Stimulated activated CD4-positive, alpha-beta T cell treated with anti-CD3 and anti-CD28 coated beads, Interleukin-4, amount 100 ng/mL, for 4 hours (primary cell): ENCODE results near the gene MITF.

Experiments
- DNase-seq, 2 experiments: peaks; one replicate each; pipeline ENCODE4 v3.0.0-alpha.2; 2020

The MITF gene

GRCh38 chr3:69729147-69729919 lies 9.9 kb upstream of the MITF start:
- DNase-seq = no peak

GRCh38 chr3:69731080-69731479 lies 8.2 kb upstream of the MITF start:
- DNase-seq = no peak

- no peak for DNase-seq
Measured at GRCh38 chr3:69735893-69736292, 3.4 kb upstream of the MITF start.

- DNase-seq = no peak
Measured at GRCh38 chr3:69737392-69737791, 1.9 kb upstream of the MITF start.

- DNase-seq = no peak
Measured at GRCh38 chr3:69738315-69738714, 949 bp upstream of the MITF start.

GRCh38 chr3:69738859-69739203 lies 433 bp upstream of the MITF start:
- no peak for DNase-seq

- no peak for DNase-seq
Measured at GRCh38 chr3:69740103-69741021, 1.1 kb downstream of the MITF start.

GRCh38 chr3:69741032-69741767 lies 1.9 kb downstream of the MITF start:
- DNase-seq = no peak

- DNase-seq = no peak
Measured at GRCh38 chr3:69742391-69742790, 3.1 kb downstream of the MITF start.

- DNase-seq = no peak
Measured at GRCh38 chr3:69743975-69744906, 5.0 kb downstream of the MITF start.

GRCh38 chr3:69745505-69745904 lies 6.2 kb downstream of the MITF start:
- no peak for DNase-seq

GRCh38 chr3:69746119-69746518 lies 6.9 kb downstream of the MITF start:
- DNase-seq = no peak

- DNase-seq = no peak
Measured at GRCh38 chr3:69747511-69748258, 8.4 kb downstream of the MITF start.

- DNase-seq = no peak
Measured at GRCh38 chr3:69748503-69748902, 9.2 kb downstream of the MITF start.

GRCh38 chr3:69749461-69749860 lies 10.2 kb downstream of the MITF start:
- no peak for DNase-seq

GRCh38 chr3:69750549-69750948 lies 11.3 kb downstream of the MITF start:
- no peak for DNase-seq

- DNase-seq = no peak
Measured at GRCh38 chr3:69751074-69751476, 11.8 kb downstream of the MITF start.

- no peak for DNase-seq
Measured at GRCh38 chr3:69752241-69752640, 13.0 kb downstream of the MITF start.

- no peak for DNase-seq
Measured at GRCh38 chr3:69753179-69753775, 14.0 kb downstream of the MITF start.

GRCh38 chr3:69755795-69756194 lies 16.5 kb downstream of the MITF start:
- no peak for DNase-seq
